Transverse colon (tissue), 4 donors: Measurements from ENCODE around the gene LSM7.

Source experiments
- CTCF ChIP-seq, 5 experiments: fragments of 200-600 bp in 3 of 5; fragments of 450-650 bp in 2 of 5; sonication (generic) in 3 of 5; IDR thresholded peaks; 1 replicate in 2 of 5; 2 replicates in 3 of 5; pipeline ENCODE4 v1.5.1; 2016 to 2017; ENCODE audit warnings: antibody characterized with exemption in 5 of 5, inconsistent platforms in 3 of 5, mild to moderate bottlenecking in 2 of 5, moderate library complexity in 1 of 5
- EP300 ChIP-seq: sonication (generic); formaldehyde crosslinking; IDR thresholded peaks from one replicate; pipeline ENCODE4 v1.6.1; 2017; ENCODE audit warnings: antibody characterized with exemption, low read depth
- POLR2A ChIP-seq: fragments of 450-650 bp; IDR thresholded peaks from one replicate; pipeline ENCODE4 v1.6.1; 2016; ENCODE audit warnings: antibody characterized with exemption, mild to moderate bottlenecking, moderate library complexity
- POLR2AphosphoS5 ChIP-seq, 3 donors: sonication (generic); formaldehyde crosslinking; IDR thresholded peaks; one replicate each; pipeline ENCODE4 v1.6.1; 2016; ENCODE audit warnings: antibody characterized with exemption in 3 of 3

- TF ChIP-seq POLR2A = no peak
- TF ChIP-seq POLR2AphosphoS5 (IDR thresholded peaks at IDR 0.05) = no peak
- no peak for TF ChIP-seq CTCF (IDR thresholded peaks at IDR 0.05)
- TF ChIP-seq EP300 = no peak
Measured at GRCh38 chr19:2339644-2340310, 11.4 kb upstream of the LSM7 start.
